Measurements from ENCODE around the gene ZNF646. TPM values are rescaled to one million over a fixed set of nuclear protein-coding genes. Genes with fewer than 3 reads are reported as not detected.
A peak's percentile ranks its signal among the peaks of the same experiment; 100 is the strongest.

ZNF646 gene
- total and polyA plus RNA-seq, 2 of the 13 experiments (the other 11 are each of a cell fraction or from before 2014, with no cell fraction given): 3.4 to 10.9 TPM

- Histone ChIP-seq H3K27ac (ENCODE audit: extremely low read length, insufficient read depth, low read length) (no peak overlapping the region), H3K4me2 (ENCODE audit: low read depth, low read length) (no peak overlapping the region), H2AFZ (ENCODE audit: low read length) (no peak overlapping the region), H3K4me3 (replicated peaks in 1 of 3; ENCODE audit: insufficient read depth in 1 of 3, low read depth in 2 of 3, low read length in 3 of 3) (no peak overlapping the region), H3K4me1 (ENCODE audit: insufficient read depth, low read length) (no peaks in the 10 kb centered on the region), H3K79me2 (ENCODE audit: insufficient read depth, low read length) (no peaks in the 10 kb centered on the region), H4K20me1 (ENCODE audit: insufficient read depth, low read length) (no peaks in the 10 kb centered on the region; the same call in 1 of the 2 replicates), H3K9ac (ENCODE audit: insufficient read depth, low read depth, low read length) (no peak overlapping the region), H3K36me3 (replicated peaks in 1 of 2; ENCODE audit: control insufficient read depth in 1 of 2, insufficient read depth in 2 of 2, low read length in 2 of 2) (peaks cover 18 to 27% of the 10 kb centered on the region in 2 experiments), H3K9me3 (ENCODE audit: low read length) (no peaks in the 10 kb centered on the region), H3K27me3 (ENCODE audit: control insufficient read depth in 1 of 2, insufficient read depth in 2 of 2, low read length in 2 of 2) (no peaks in the 10 kb centered on the region)
- in situ Hi-C loops (cut with HindIII; ENCODE audit: extremely low pct_ligation_motif_present, low pct_unique_long_range_greater_than_20kb): no loop called here
- WGBS (ENCODE audit: low lambda C conversion rate): 92% methylated on average over 5 of the region's 5 CpGs
- ATAC-seq: no peak
- BruUV-seq (replicated peaks): no TSS peak
- DNase-seq (ENCODE audit: low spot score): no peak
- no peak for TF ChIP-seq ZNF33B (CRISPR knock-in tag; IDR thresholded peaks at IDR 0.05)
- no peak for TF ChIP-seq DPF2 (CRISPR knock-in tag; IDR thresholded peaks at IDR 0.05; ENCODE audit: borderline replicate concordance, low read depth)
- no peak for TF ChIP-seq NCOA2 (CRISPR knock-in tag; IDR thresholded peaks at IDR 0.05)
- TF ChIP-seq POLR2G (IDR thresholded peaks at IDR 0.05; ENCODE audit: low read depth, low read length): peak; percentile 43; the same call in 1 of the 2 replicates
- no peak for TF ChIP-seq CCAR2 (optimal IDR thresholded peaks at IDR 0.05; ENCODE audit: low read depth, low read length)
- no peak for FAIRE-seq
- ChIA-PET CTCF (ENCODE audit: low intra/inter-chr PET ratio, low total read pairs) (no interaction called here), POLR2A (interaction anchor here (1.1 to 3.3 kb wide), 2 partner anchors 9 kb away, joined by 3 to 17 read pairs; partner anchors contain the start of genes ZNF646 and ZNF668)
- intact Hi-C loops (cut with micrococcal nuclease; ENCODE audit: unreplicated experiment): no loop called here
Observed at GRCh38 chr16:31083556-31083955, 9.3 kb downstream of the ZNF646 start.

- H3K4me1 ChIP-seq (ENCODE audit: insufficient read depth, low read length): no peaks in the 10 kb centered on the region
- H3K9ac ChIP-seq (ENCODE audit: insufficient read depth, low read depth, low read length): no peak overlapping the region
- FAIRE-seq (no peak), ATAC-seq (no peak; the same call in 2 of the 3 replicates), DNase-seq (ENCODE audit: low spot score) (no peak)
- ChIA-PET POLR2A (interaction anchor here (1.1 to 3.3 kb wide), 2 partner anchors 8 to 10 kb away, joined by 3 to 17 read pairs; partner anchors contain the start of genes ZNF646 and ZNF668), CTCF (ENCODE audit: low intra/inter-chr PET ratio, low total read pairs) (no interaction called here)
- H3K36me3 ChIP-seq (replicated peaks in 1 of 2; ENCODE audit: control insufficient read depth in 1 of 2, insufficient read depth in 2 of 2, low read length in 2 of 2): peaks cover 18 to 23% of the 10 kb centered on the region in 2 experiments
- intact Hi-C loops (cut with micrococcal nuclease; ENCODE audit: unreplicated experiment): no loop called here
- no peak overlapping the region for H2AFZ ChIP-seq (ENCODE audit: low read length)
- H3K27ac ChIP-seq (ENCODE audit: extremely low read length, insufficient read depth, low read length): no peak overlapping the region
- in situ Hi-C loops (cut with HindIII; ENCODE audit: extremely low pct_ligation_motif_present, low pct_unique_long_range_greater_than_20kb): no loop called here
- 96% methylated on average over 4 of the region's 13 CpGs for WGBS (ENCODE audit: low lambda C conversion rate)
- TF ChIP-seq AGO2 (optimal IDR thresholded peaks at IDR 0.05; ENCODE audit: low read depth, low read length) (peak; percentile 41), AGO1 (IDR thresholded peaks at IDR 0.05; ENCODE audit: low read depth, low read length, poor library complexity, severe bottlenecking) (peak; percentile 1), ZNF691 (CRISPR knock-in tag; IDR thresholded peaks at IDR 0.05; ENCODE audit: borderline replicate concordance, low read depth) (no peak), SRSF1 (optimal IDR thresholded peaks at IDR 0.05; ENCODE audit: low read depth, low read length) (no peak), RBFOX2 (IDR thresholded peaks at IDR 0.05; ENCODE audit: low read depth, low read length) (0 out of 2 replicates have a peak, but pooled peaks have one; percentile 24), ZNF326 (CRISPR knock-in tag; IDR thresholded peaks at IDR 0.05; ENCODE audit: borderline replicate concordance) (no peak), ZNF484 (CRISPR knock-in tag; IDR thresholded peaks at IDR 0.05; ENCODE audit: borderline replicate concordance, low read depth) (no peak)
- no peak overlapping the region for H3K4me2 ChIP-seq (ENCODE audit: low read depth, low read length)
- no peaks in the 10 kb centered on the region; the same call in 1 of the 2 replicates for H4K20me1 ChIP-seq (ENCODE audit: insufficient read depth, low read length)
- no TSS peak for BruUV-seq (replicated peaks)
- H3K27me3 ChIP-seq (ENCODE audit: control insufficient read depth in 1 of 2, insufficient read depth in 2 of 2, low read length in 2 of 2): no peaks in the 10 kb centered on the region
- H3K79me2 ChIP-seq (ENCODE audit: insufficient read depth, low read length): no peaks in the 10 kb centered on the region
- no peak overlapping the region for H3K4me3 ChIP-seq (replicated peaks in 1 of 3; ENCODE audit: insufficient read depth in 1 of 3, low read depth in 2 of 3, low read length in 3 of 3)
- no peaks in the 10 kb centered on the region for H3K9me3 ChIP-seq (ENCODE audit: low read length)
Observed at GRCh38 chr16:31083981-31084380, 9.8 kb downstream of the ZNF646 start.
